Esophagus squamous epithelium (tissue), 5 donors: Measurements from ENCODE around the gene KLC4. TPM values are rescaled to one million over a fixed set of nuclear protein-coding genes. Genes with fewer than 3 reads are reported as not detected.

Source experiments
- DNase-seq: peaks from one replicate; lab custom pipeline; 2025; lab: John Stamatoyannopoulos, UW
- H3K27ac ChIP-seq, 4 donors: fragments of 200-600 bp; sonication (generic); one replicate each; pipeline ENCODE4 v1.5.1; 2016 to 2019; ENCODE audit warnings: mild to moderate bottlenecking in 1 of 4
- H3K27me3 ChIP-seq, 4 donors: fragments of 200-600 bp; sonication (generic); 1 replicate in 3 of 4; 2 replicates in 1 of 4; pipeline versions ENCODE4 v1.5.1 to v1.6.0; 2017 to 2021; ENCODE audit warnings: antibody characterized with exemption in 1 of 4
- H3K36me3 ChIP-seq, 3 donors: fragments of 200-600 bp; sonication (generic); one replicate each; pipeline ENCODE4 v1.5.1; 2016 to 2019
- H3K4me1 ChIP-seq, 3 donors: fragments of 200-600 bp; sonication (generic); one replicate each; pipeline ENCODE4 v1.5.1; 2017 to 2019
- H3K4me3 ChIP-seq, 4 donors: fragments of 200-600 bp; sonication (generic); 1 replicate in 3 of 4; 2 replicates in 1 of 4; pipeline ENCODE4 v1.5.1; 2016 to 2019; ENCODE audit warnings: mild to moderate bottlenecking in 2 of 4, moderate library complexity in 1 of 4
- H3K9me3 ChIP-seq, 3 donors: fragments of 200-600 bp; sonication (generic); one replicate each; pipeline ENCODE4 v1.5.1; 2016 to 2019
- POLR2A ChIP-seq, 4 donors: fragments of 450-650 bp; IDR thresholded peaks; one replicate each; pipeline ENCODE4 v1.6.1; 2017; ENCODE audit warnings: antibody characterized with exemption in 4 of 4, mild to moderate bottlenecking in 4 of 4, moderate library complexity in 3 of 4
- whole genome bisulfite sequencing, 2 donors: methylation state at CpG; one replicate each; pipeline ENCODE4 v1.1.5; 2018; 5-methylcytosine and 5-hydroxymethylcytosine counted together
- intact Hi-C: fragments of 100-400 bp; cut with DNase I; formaldehyde crosslinking; loops from one replicate; pipeline ENCODE4 v1.15.0; 2022
- total RNA-seq, 4 donors: library from RNA; depleted of rRNA; stranded (reverse); fragments of >200 nt; gene quantifications; one replicate each; pipeline ENCODE4 v1.1.0, GENCODE V29; 2016
- TF ChIP-seq, protein P1 (sequence below), 6 experiments: fragments of 450-650 bp in 4 of 6; fragments of 200-600 bp in 2 of 6; sonication (generic) in 2 of 6; IDR thresholded peaks; one replicate each; pipeline ENCODE4 v1.5.1; 2016 to 2019; ENCODE audit warnings: antibody characterized with exemption in 6 of 6, mild to moderate bottlenecking in 4 of 6, moderate library complexity in 4 of 6
- donor health status: DM: yes; HTN: yes; CAD: no.

Gene KLC4
- total RNA-seq, 4 donors from 2014 or later, result 4.5 to 15.8 (median 9.4) TPM

- H3K4me1 ChIP-seq, result peaks cover 9 to 34% (median 26%) of the 10 kb centered on the region in 3 donors
- TF ChIP-seq, protein P1, sequence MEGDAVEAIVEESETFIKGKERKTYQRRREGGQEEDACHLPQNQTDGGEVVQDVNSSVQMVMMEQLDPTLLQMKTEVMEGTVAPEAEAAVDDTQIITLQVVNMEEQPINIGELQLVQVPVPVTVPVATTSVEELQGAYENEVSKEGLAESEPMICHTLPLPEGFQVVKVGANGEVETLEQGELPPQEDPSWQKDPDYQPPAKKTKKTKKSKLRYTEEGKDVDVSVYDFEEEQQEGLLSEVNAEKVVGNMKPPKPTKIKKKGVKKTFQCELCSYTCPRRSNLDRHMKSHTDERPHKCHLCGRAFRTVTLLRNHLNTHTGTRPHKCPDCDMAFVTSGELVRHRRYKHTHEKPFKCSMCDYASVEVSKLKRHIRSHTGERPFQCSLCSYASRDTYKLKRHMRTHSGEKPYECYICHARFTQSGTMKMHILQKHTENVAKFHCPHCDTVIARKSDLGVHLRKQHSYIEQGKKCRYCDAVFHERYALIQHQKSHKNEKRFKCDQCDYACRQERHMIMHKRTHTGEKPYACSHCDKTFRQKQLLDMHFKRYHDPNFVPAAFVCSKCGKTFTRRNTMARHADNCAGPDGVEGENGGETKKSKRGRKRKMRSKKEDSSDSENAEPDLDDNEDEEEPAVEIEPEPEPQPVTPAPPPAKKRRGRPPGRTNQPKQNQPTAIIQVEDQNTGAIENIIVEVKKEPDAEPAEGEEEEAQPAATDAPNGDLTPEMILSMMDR (IDR thresholded peaks at IDR 0.05), result no peak
- TF ChIP-seq POLR2A (IDR thresholded peaks at IDR 0.05), result no peak
- H3K27ac ChIP-seq, result no peak overlapping the region
- peaks cover 11 to 79% (median 58%) of the 10 kb centered on the region in 3 donors for H3K36me3 ChIP-seq
- no peak overlapping the region for H3K4me3 ChIP-seq
- no peaks in the 10 kb centered on the region for H3K27me3 ChIP-seq
- no peaks in the 10 kb centered on the region for H3K9me3 ChIP-seq
- intact Hi-C loops, result no loop called here
- WGBS, 2 donors, result 83 to 95% methylated on average over 2 of the region's 2 CpGs
- no peak for DNase-seq
Measured at GRCh38 chr6:43024436-43024835, 35.0 kb upstream of the KLC4 start.

- peaks cover 11 to 85% (median 63%) of the 10 kb centered on the region in 3 donors for H3K36me3 ChIP-seq
- WGBS, 2 donors, result 89 to 95% methylated on average over 5 of the region's 5 CpGs
- intact Hi-C loops, result no loop called here
- no peak for TF ChIP-seq POLR2A (IDR thresholded peaks at IDR 0.05)
- TF ChIP-seq, protein P1 (IDR thresholded peaks at IDR 0.05), result no peak
- H3K9me3 ChIP-seq, result no peaks in the 10 kb centered on the region
- H3K4me3 ChIP-seq, result no peak overlapping the region
- H3K27ac ChIP-seq, result no peak overlapping the region
- H3K27me3 ChIP-seq, result no peaks in the 10 kb centered on the region
- peaks cover 1 to 25% (median 18%) of the 10 kb centered on the region in 3 donors for H3K4me1 ChIP-seq
- DNase-seq, result no peak
Measured at GRCh38 chr6:43026365-43026764, 33.1 kb upstream of the KLC4 start.

DNA sequence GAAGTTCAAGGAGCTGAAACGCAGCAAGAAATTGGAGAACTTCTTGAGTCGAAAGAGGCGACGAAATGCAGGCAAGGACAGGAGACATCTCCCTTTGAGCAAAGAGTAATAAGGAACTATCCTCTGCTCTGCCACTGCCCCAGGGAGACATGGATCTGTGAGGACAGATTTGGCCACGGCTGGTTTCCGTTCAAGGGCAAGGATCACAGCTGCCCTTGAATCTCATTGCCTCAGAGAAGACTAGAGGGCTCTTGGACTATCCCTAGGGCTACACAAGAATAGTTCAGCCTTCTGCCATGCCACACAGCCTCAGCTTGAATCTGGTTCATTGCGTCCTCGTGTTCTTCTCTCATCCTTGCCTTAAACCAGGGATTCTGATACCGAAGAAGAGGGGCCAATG, 30.3 kb upstream of the KLC4 start:
- peaks cover 13 to 99% (median 62%) of the 10 kb centered on the region in 3 donors for H3K36me3 ChIP-seq
- H3K9me3 ChIP-seq, result no peaks in the 10 kb centered on the region
- DNase-seq, result no peak
- 91 to 95% methylated on average over 9 of the region's 9 CpGs for whole genome bisulfite sequencing, 2 donors
- H3K27ac ChIP-seq, result no peak overlapping the region
- no peaks in the 10 kb centered on the region for H3K27me3 ChIP-seq
- TF ChIP-seq, protein P1 (IDR thresholded peaks at IDR 0.05), result no peak
- TF ChIP-seq POLR2A (IDR thresholded peaks at IDR 0.05), result no peak
- intact Hi-C loops, result no loop called here
- H3K4me3 ChIP-seq, result no peak overlapping the region
- H3K4me1 ChIP-seq, result peaks cover 0 to 3% (median 0%) of the 10 kb centered on the region in 3 donors

DNA sequence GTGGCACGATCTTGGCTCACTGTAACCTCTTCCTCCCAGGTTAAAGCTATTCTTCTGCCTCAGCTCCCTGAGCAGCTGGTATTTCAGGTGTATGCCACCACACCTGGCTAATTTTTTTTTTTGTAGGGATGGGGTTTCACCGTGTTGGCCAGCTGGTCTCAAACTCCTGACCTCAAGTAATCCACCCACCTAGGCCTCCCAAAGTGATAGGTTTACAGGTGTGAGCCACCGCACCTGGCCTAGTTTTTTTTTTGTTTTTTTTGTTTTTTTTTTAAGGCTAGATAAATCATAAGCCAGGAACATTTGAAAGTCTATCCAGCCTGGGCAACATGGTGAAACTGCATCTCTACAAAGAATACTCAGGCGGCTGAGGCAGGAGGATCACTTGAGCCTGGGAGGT, 27.1 kb upstream of the KLC4 start:
- no peak for TF ChIP-seq POLR2A (IDR thresholded peaks at IDR 0.05)
- TF ChIP-seq, protein P1 (IDR thresholded peaks at IDR 0.05), result no peak
- Histone ChIP-seq H3K4me1 (no peaks in the 10 kb centered on the region), H3K9me3 (no peaks in the 10 kb centered on the region), H3K4me3 (no peak overlapping the region), H3K27ac (no peak overlapping the region), H3K27me3 (no peaks in the 10 kb centered on the region), H3K36me3 (peaks cover 18 to 99% (median 30%) of the 10 kb centered on the region in 3 donors)
- intact Hi-C loops, result no loop called here
- WGBS, 2 donors, result 88 to 93% methylated on average over 4 of the region's 4 CpGs
- DNase-seq, result no peak

- Histone ChIP-seq H3K9me3 (no peaks in the 10 kb centered on the region), H3K36me3 (peaks cover 13 to 99% (median 29%) of the 10 kb centered on the region in 3 donors), H3K4me3 (no peak overlapping the region), H3K27me3 (no peaks in the 10 kb centered on the region), H3K4me1 (no peaks in the 10 kb centered on the region), H3K27ac (no peak overlapping the region)
- DNase-seq, result no peak
- intact Hi-C loops, result no loop called here
- 87 to 100% methylated on average over 2 of the region's 2 CpGs for WGBS, 2 donors
- TF ChIP-seq POLR2A (IDR thresholded peaks at IDR 0.05), result no peak
Measured at GRCh38 chr6:43033496-43034189, 25.8 kb upstream of the KLC4 start.
